Measurements from ENCODE around the gene VRK1. TPM values are rescaled to one million over a fixed set of nuclear protein-coding genes. Genes with fewer than 3 reads are reported as not detected.
A peak's percentile ranks its signal among the peaks of the same experiment; 100 is the strongest.
"Not testable (repeated sequence)": the region's sequence is repeated elsewhere in the genome, so short reads cannot be mapped to it uniquely, and the experiment has no call there.

Gene VRK1
- total and polyA plus RNA-seq, 9 donors, result 11.1 to 18.4 (median 12.3) TPM

DNA sequence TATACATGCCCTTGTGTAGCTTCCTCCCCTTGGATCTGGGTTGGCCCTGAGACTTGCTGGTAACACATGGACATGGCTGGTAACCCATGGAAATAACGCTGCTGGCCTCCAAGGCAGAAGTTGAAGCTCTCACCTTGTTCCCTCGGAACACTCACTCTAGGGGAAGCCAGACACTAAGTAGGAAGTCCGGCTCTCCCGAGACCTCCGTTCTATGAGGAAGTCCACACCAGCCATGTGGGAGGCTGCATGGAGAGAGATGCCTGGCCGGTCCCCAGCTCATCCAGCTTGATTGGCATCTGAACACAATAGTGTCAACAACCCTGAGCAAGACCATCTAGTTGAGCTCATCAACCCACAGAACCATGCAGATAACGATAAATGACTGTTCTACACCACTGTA is 39.7 kb upstream of the VRK1 start:
- no peaks in the 10 kb centered on the region for H3K4me1 ChIP-seq (ENCODE audit: control insufficient read depth, insufficient read depth, low read length)
- H3K27me3 ChIP-seq (ENCODE audit: control insufficient read depth, insufficient read depth, low read length), result no peaks in the 10 kb centered on the region
- 90% methylated on average over 2 of the region's 7 CpGs for WGBS (ENCODE audit: insufficient coverage)
- H3K36me3 ChIP-seq (ENCODE audit: control insufficient read depth, insufficient read depth, low read length), result no peaks in the 10 kb centered on the region
- H3K9me3 ChIP-seq (replicated peaks; ENCODE audit: control insufficient read depth, low read depth, low read length), result no peaks in the 10 kb centered on the region
- DNase-seq, result no peak
- no peak overlapping the region for H3K4me3 ChIP-seq (ENCODE audit: low read length)
- no peak overlapping the region for H3K27ac ChIP-seq (ENCODE audit: low read length)

DNA sequence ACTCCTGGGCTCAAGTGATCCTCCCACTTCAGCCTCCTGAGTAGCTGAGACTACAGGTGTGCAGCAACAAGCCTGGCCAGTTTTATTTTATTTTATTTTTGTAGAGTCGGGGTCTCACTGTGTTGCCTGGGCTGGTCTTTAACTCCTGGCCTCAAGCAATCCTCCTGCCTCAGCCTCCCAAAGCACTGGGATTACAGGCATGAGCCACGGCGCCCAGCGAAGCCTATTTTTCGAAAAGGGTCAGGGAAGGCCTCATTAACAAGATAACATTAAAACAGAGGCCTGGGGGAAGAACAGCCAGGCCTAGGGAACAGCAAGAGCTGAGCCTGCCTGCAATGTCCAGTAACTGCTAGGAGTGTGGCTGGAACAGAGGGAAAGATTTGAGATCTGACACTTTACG is 36.1 kb upstream of the VRK1 start:
- WGBS (ENCODE audit: insufficient coverage), result no CpG with 5 or more reads among the region's 6 CpGs
- H3K4me3 ChIP-seq (ENCODE audit: low read length), result no peak overlapping the region

DNA sequence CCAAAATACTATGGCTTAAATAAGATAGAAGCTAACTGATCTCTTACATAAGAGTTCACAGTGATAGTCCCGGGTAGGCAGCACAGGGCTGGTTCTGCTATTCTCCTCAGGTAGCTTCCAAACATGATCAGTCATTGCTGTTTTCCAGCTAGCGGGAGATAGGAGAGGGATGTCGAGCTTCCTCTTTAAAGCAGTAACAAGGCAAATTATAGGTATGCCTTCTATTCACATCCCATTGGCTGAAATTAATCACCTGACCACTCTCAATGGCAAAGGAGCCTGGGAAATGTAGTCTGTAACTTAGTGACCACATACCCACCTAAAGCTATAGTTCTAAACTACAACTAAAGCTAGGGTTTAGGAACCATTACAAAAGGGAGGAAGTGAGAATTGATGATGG is 34.5 kb upstream of the VRK1 start:
- H3K27ac ChIP-seq (ENCODE audit: low read length), result no peak overlapping the region
- no CpG with 5 or more reads among the region's 3 CpGs for WGBS (ENCODE audit: insufficient coverage)
- H3K4me3 ChIP-seq (ENCODE audit: low read length), result no peak overlapping the region
- no peaks in the 10 kb centered on the region for H3K4me1 ChIP-seq (ENCODE audit: control insufficient read depth, insufficient read depth, low read length)
- DNase-seq, result peak; percentile 76
- H3K27me3 ChIP-seq (ENCODE audit: control insufficient read depth, insufficient read depth, low read length), result peaks cover 2% of the 10 kb centered on the region
- no peaks in the 10 kb centered on the region for H3K36me3 ChIP-seq (ENCODE audit: control insufficient read depth, insufficient read depth, low read length)
- no peaks in the 10 kb centered on the region for H3K9me3 ChIP-seq (replicated peaks; ENCODE audit: control insufficient read depth, low read depth, low read length)

More for the DNA sequence above, 36.1 kb upstream of the VRK1 start:
- H3K27ac ChIP-seq (ENCODE audit: low read length), result no peak overlapping the region
- no peaks in the 10 kb centered on the region for H3K9me3 ChIP-seq (replicated peaks; ENCODE audit: control insufficient read depth, low read depth, low read length)
- H3K4me1 ChIP-seq (ENCODE audit: control insufficient read depth, insufficient read depth, low read length), result no peaks in the 10 kb centered on the region
- H3K36me3 ChIP-seq (ENCODE audit: control insufficient read depth, insufficient read depth, low read length), result no peaks in the 10 kb centered on the region
- no peak for DNase-seq
- H3K27me3 ChIP-seq (ENCODE audit: control insufficient read depth, insufficient read depth, low read length), result peaks cover 2% of the 10 kb centered on the region

DNA sequence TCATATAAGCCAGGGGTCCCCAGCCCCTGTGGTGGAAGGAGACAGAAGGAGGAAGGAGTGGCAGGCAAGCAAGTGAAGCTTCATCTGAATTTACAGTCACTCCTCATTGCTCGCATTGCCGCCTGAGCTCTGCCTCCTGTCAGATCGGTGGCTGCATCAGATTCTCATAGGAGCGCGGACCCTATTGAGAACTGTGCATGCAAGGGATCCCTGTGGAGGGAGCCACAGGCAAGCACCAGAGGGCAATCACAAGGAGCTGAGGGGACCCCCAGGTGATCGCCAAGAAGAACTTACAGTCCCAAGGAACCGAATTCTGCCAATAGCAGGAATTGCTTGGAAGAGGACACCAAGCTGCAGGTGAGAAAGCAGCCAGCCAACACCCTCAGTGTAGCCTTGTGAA is 33.2 kb upstream of the VRK1 start:
- peaks cover 2% of the 10 kb centered on the region for H3K27me3 ChIP-seq (ENCODE audit: control insufficient read depth, insufficient read depth, low read length)
- H3K9me3 ChIP-seq (replicated peaks; ENCODE audit: control insufficient read depth, low read depth, low read length), result no peaks in the 10 kb centered on the region
- H3K4me3 ChIP-seq (ENCODE audit: low read length), result no peak overlapping the region
- H3K27ac ChIP-seq (ENCODE audit: low read length), result no peak overlapping the region
- no peaks in the 10 kb centered on the region for H3K36me3 ChIP-seq (ENCODE audit: control insufficient read depth, insufficient read depth, low read length)
- DNase-seq, result no peak
- 75% methylated on average over 7 of the region's 7 CpGs for WGBS (ENCODE audit: insufficient coverage)
- H3K4me1 ChIP-seq (ENCODE audit: control insufficient read depth, insufficient read depth, low read length), result no peaks in the 10 kb centered on the region

DNA sequence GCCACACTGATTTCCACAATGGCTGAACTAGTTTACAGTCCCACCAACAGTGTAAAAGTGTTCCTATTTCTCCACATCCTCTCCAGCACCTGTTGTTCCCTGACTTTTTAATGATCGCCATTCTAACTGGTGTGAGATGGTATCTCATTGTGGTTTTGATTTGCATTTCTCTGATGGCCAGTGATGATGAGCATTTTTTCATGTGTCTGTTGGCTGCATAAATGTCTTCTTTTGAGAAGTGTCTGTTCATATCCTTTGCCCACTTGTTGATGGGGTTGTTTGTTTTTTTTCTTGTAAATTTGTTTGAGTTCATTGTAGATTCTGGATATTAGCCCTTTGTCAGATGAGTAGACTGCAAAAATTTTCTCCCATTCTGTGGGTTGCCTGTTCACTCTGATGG is 32.0 kb upstream of the VRK1 start:
- H3K4me3 ChIP-seq (ENCODE audit: low read length), result not testable (repeated sequence)
- WGBS (ENCODE audit: insufficient coverage), result no CpG with 5 or more reads among the region's 1 CpG

DNA sequence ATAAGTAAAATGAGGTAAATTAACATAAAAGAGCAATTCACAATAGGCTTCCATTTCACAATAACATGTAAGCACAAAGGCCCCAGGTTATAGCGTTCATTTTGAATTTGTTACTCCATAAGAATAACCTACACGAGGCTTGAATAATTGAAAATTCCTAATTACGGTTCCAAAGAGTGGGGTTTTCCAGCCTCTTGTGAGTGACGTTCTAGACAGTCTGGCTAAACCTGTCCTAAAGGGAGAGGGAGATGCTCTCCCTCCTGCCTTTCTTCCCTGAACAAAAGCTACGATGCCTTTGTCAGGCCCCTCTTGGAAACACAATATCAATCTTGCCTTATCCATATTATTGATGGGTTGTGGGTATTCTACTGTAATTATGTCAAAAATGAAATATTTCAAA is 24.3 kb upstream of the VRK1 start:
- WGBS (ENCODE audit: insufficient coverage), result no CpG with 5 or more reads among the region's 5 CpGs
- H3K4me1 ChIP-seq (ENCODE audit: control insufficient read depth, insufficient read depth, low read length), result no peaks in the 10 kb centered on the region
- no peak overlapping the region for H3K4me3 ChIP-seq (ENCODE audit: low read length)
- H3K36me3 ChIP-seq (ENCODE audit: control insufficient read depth, insufficient read depth, low read length), result no peaks in the 10 kb centered on the region
- H3K27ac ChIP-seq (ENCODE audit: low read length), result no peak overlapping the region
- no peak for DNase-seq
- H3K9me3 ChIP-seq (replicated peaks; ENCODE audit: control insufficient read depth, low read depth, low read length), result no peaks in the 10 kb centered on the region
- peaks cover 4% of the 10 kb centered on the region for H3K27me3 ChIP-seq (ENCODE audit: control insufficient read depth, insufficient read depth, low read length)

More for the DNA sequence above, 32.0 kb upstream of the VRK1 start:
- H3K27ac ChIP-seq (ENCODE audit: low read length); H3K36me3 ChIP-seq (ENCODE audit: control insufficient read depth, insufficient read depth, low read length); H3K27me3 ChIP-seq (ENCODE audit: control insufficient read depth, insufficient read depth, low read length); H3K9me3 ChIP-seq (replicated peaks; ENCODE audit: control insufficient read depth, low read depth, low read length); DNase-seq; H3K4me1 ChIP-seq (ENCODE audit: control insufficient read depth, insufficient read depth, low read length): not testable (repeated sequence)

DNA sequence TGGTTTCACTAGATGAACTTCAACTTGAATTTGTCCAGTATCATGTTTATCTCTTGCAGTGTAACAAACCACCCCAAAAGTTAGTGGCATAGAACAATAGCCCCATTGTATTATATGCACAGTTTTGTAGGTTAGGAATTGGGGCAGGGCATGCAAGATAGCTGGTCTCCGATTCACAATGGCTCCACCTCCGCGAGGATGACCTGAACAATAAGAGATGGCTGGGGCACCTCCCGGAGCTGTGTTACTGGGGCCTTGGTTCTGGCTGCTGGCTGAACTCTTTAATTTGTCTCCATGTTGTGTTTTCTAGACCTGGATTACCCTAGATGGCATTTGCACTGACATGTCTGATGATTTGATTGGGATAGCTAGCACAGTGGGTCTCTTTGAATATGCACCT is 20.4 kb upstream of the VRK1 start:
- H3K4me3 ChIP-seq (ENCODE audit: low read length), result no peak overlapping the region
- no peak overlapping the region for H3K27ac ChIP-seq (ENCODE audit: low read length)
- H3K27me3 ChIP-seq (ENCODE audit: control insufficient read depth, insufficient read depth, low read length), result peaks cover 3% of the 10 kb centered on the region
- WGBS (ENCODE audit: insufficient coverage), result 88% methylated on average over 4 of the region's 4 CpGs
- no peaks in the 10 kb centered on the region for H3K36me3 ChIP-seq (ENCODE audit: control insufficient read depth, insufficient read depth, low read length)
- no peaks in the 10 kb centered on the region for H3K4me1 ChIP-seq (ENCODE audit: control insufficient read depth, insufficient read depth, low read length)
- no peaks in the 10 kb centered on the region for H3K9me3 ChIP-seq (replicated peaks; ENCODE audit: control insufficient read depth, low read depth, low read length)
- no peak for DNase-seq

DNA sequence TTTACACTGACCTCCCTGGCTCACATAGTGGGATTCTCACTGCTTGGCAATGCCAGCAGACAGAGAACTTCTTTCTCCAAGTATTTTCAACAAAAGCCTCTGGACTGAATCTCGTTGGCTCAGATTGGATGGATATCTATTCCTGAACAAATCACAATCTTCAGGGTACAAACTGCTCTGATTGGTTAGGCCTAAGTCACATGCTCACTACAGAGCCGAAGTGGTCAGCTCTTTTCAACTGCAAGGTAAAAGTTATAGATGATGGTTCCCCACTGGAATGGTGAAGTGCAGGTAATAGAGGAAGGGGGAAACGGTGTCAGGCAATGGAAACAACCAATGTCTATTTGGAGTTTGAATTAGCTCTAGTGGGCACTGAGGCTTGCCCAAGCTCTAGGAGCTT is 16.7 kb upstream of the VRK1 start:
- Histone ChIP-seq H3K4me3 (ENCODE audit: low read length) (no peak overlapping the region), H3K36me3 (ENCODE audit: control insufficient read depth, insufficient read depth, low read length) (no peaks in the 10 kb centered on the region), H3K27ac (ENCODE audit: low read length) (no peak overlapping the region), H3K4me1 (ENCODE audit: control insufficient read depth, insufficient read depth, low read length) (no peaks in the 10 kb centered on the region), H3K27me3 (ENCODE audit: control insufficient read depth, insufficient read depth, low read length) (peaks cover 3% of the 10 kb centered on the region), H3K9me3 (replicated peaks; ENCODE audit: control insufficient read depth, low read depth, low read length) (no peaks in the 10 kb centered on the region)
- WGBS (ENCODE audit: insufficient coverage), result 88% methylated on average over 2 of the region's 3 CpGs
- no peak for DNase-seq

DNA sequence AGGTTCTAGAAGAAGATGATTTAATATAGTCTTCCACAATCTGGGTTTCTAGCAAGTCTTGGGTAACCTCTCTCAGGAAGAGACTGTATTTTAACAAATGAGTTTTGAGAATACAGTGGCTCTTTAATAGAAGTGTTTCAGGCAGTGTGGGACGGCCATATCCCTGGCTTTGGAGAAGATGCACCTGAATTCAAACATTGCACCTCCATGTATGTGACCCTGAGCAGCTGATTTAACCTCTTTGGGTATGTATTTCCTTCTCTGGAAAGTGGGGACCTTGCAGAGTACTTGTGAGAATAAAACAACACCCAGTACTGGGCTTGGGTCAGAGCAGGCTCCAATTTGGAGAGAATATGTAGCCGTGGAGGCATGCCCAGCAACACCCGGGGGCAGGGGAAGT is 15.8 kb upstream of the VRK1 start:
- no peak overlapping the region for H3K4me3 ChIP-seq (ENCODE audit: low read length)
- no peaks in the 10 kb centered on the region for H3K36me3 ChIP-seq (ENCODE audit: control insufficient read depth, insufficient read depth, low read length)
- H3K4me1 ChIP-seq (ENCODE audit: control insufficient read depth, insufficient read depth, low read length), result no peaks in the 10 kb centered on the region
- no peak overlapping the region for H3K27ac ChIP-seq (ENCODE audit: low read length)
- H3K9me3 ChIP-seq (replicated peaks; ENCODE audit: control insufficient read depth, low read depth, low read length), result no peaks in the 10 kb centered on the region
- H3K27me3 ChIP-seq (ENCODE audit: control insufficient read depth, insufficient read depth, low read length), result peaks cover 3% of the 10 kb centered on the region
- no peak for DNase-seq
- WGBS (ENCODE audit: insufficient coverage), result no CpG with 5 or more reads among the region's 3 CpGs

DNA sequence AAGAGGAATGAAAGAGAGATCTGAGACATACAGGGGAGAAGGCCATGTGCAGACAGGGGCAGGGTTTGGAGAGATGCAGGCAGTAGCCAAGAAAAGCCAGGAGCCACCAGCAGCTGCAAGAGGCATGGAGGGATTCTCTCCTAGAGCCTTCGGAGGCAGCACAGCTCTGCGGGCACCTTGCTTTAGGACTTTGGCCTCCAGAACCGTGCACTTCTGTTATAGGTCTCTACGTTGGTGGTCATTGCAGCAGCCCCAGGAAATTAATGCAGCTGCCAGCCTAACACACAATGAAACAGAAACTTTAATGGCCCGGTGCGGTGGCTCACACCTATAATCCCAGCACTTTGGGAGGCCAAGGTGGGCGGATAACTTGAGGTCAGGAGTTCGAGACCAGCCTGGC is 14.7 kb upstream of the VRK1 start:
- no peak for DNase-seq
- WGBS (ENCODE audit: insufficient coverage), result 90% methylated on average over 4 of the region's 8 CpGs
- H3K4me3 ChIP-seq (ENCODE audit: low read length), result no peak overlapping the region
- H3K27me3 ChIP-seq (ENCODE audit: control insufficient read depth, insufficient read depth, low read length), result peaks cover 3% of the 10 kb centered on the region
- no peak overlapping the region for H3K27ac ChIP-seq (ENCODE audit: low read length)
- H3K9me3 ChIP-seq (replicated peaks; ENCODE audit: control insufficient read depth, low read depth, low read length), result no peaks in the 10 kb centered on the region
- no peaks in the 10 kb centered on the region for H3K4me1 ChIP-seq (ENCODE audit: control insufficient read depth, insufficient read depth, low read length)
- no peaks in the 10 kb centered on the region for H3K36me3 ChIP-seq (ENCODE audit: control insufficient read depth, insufficient read depth, low read length)

Data from muscle of leg (tissue), 11 donors.